T-helper 9 cell (primary cell): ENCODE data around the gene GUCA2A.
"Not testable (repeated sequence)": the region's sequence is repeated elsewhere in the genome, so short reads cannot be mapped to it uniquely, and the experiment has no call there.

ENCODE experiments used
- DNase-seq: peaks from one replicate; pipeline ENCODE4 v3.0.0-alpha.2; 2020
- total RNA-seq, 2 donors: gene quantifications; one replicate each; lab custom pipeline; 2026; lab: John Stamatoyannopoulos, UW

The GUCA2A gene, protein sequence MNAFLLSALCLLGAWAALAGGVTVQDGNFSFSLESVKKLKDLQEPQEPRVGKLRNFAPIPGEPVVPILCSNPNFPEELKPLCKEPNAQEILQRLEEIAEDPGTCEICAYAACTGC
- total RNA-seq: 0 reads per million in 2 donors

DNA sequence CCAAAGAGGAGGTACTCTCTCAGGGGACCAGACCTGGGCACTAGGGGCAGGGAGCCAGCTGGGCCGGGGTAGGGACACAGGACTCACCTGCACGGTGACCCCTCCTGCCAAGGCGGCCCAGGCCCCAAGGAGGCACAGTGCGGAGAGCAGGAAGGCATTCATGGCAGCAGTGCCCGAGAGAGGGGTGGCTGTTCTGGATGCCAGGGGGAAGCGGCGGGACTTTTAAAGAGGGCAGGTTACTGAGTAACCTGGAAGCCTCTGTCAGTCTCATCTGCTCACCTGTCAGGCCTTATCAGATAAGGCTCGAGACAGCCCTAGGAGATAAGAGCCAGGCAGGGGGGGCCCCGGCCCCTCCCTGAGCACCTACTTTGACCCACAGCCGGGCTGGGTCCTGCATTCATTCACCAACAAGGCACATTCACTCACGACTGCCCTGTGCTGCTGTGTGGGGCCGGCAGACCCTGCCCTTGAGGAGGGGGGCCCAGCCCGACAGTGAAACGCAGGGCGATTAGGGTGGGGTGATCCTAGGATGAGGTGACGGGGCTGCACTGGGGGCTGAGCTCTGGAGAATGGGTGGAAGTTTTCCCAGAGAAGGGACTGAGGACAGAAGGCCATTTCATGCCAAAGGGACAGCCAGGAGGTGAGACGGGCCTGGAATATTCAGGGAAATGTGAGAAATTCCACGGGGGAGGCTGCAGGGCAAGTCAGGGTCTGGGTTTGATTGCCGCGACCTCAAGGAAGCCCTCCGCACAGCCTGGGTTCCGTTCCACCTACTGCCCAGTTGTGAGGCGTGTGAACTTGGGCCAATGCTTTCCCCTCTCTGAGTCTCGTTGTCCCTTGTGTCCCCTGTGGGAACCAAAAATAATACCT is at the start of gene GUCA2A:
TSS of gene GUCA2A (minus strand) at position 195 of the 870 bp plus-strand sequence. CDS start at position 162, 33 bp downstream.
- DNase-seq: no peak

DNA sequence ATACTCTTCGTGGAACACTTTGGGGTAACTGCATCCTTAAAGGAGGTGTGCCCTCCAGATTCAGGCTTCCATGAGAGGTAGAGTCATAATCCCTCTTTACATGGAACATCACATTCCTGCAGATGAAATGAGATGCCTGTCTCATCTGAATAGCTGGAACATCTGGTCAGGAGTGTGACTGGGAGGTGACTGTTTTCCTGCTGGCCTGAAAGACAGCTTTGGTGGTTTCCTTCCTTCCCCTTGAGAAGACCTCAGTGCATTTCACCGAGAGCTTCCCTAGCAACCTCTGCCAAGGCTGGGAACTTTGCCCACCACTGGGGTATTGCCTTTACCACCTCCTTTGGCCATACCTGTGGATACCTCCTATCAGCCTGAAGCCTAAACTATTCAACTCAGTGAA is 46.7 kb upstream of the GUCA2A start:
- DNase-seq: no peak

DNA sequence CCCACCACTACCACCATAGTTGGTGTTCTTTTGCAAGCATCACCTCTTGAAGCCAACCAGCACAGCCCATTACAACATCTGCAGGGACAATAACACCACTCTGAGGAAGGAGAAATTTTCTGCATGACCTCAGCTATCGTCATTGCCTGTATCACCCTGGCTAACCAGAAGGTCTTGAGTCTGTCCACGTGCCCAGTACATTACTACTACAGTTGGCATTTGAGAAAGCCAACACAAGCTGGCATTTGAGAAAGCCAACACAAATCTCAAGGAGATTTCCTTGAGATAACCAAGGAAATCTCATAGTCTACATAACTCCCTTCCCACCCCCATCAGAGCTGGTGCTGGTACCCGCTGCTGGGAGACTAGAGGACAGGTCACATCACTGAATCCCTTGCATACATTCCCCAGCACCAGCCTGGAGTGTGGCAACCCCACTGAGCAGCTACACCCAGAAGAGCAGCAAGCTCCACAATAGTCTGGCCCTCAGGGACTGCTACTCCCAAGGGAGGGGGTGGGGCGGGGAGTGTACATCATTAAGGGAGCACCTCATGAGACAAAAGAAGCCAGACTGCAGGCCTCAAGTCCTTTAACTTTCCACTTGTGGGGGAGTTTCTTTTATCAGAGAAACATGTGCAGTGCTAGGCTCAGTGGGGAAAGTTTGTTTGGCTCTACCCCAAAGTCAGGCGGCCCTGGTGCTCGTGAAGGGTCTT is 46.0 kb upstream of the GUCA2A start:
- DNase-seq: no peak

DNA sequence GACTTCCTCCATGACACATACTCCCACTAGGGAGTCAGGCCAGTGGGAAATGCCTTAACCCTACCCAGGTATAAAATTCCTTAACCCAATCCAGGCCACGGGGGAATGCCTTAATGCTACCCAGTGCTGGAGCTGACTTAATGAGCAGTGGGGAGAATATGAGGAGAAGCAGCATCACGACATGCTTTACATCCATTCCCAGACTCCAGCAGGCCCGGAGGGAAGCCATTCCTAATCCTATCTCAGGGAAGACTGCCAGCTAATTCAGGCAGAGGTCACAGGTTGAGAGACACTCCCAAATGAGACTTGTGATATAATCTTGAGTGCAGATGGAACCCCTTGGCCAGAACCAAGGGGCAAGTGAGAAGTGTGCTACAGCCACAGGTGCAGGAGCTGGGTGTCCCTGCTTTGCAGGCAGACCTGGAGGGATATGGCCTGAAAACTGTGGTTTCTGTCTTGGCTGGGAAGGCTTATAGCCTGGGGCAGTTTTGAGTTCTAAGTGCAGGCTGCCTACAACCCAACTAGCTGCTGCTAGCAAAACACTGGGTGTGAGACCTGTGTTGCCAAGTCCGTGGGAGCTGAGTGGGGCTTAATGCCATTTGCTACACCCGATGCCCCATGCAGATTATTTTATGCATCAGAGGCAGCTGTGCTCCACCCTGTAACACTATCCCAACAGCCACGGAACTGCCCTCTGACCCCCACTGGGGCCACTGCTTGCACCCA is 45.1 kb upstream of the GUCA2A start:
- DNase-seq: no peak

DNA sequence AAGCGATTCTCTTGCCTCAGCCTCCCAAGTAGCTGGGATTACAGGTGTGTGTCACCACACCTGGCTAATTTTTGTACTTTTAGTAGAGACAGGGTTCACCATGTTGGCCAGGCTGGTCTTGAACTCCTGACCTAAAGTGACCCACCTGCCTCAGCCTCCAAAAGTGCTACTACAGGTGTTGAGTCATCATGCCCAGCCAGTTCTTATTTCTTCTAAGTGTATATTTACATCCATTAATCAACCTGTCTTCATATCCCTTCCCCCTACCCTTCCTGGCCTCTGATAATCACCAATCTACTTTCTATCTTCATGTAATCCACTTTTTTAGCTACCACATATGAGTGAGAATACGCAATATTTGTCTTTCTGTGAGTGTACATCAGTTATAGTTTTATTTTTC is 42.4 kb upstream of the GUCA2A start:
- DNase-seq: not testable (repeated sequence)

DNA sequence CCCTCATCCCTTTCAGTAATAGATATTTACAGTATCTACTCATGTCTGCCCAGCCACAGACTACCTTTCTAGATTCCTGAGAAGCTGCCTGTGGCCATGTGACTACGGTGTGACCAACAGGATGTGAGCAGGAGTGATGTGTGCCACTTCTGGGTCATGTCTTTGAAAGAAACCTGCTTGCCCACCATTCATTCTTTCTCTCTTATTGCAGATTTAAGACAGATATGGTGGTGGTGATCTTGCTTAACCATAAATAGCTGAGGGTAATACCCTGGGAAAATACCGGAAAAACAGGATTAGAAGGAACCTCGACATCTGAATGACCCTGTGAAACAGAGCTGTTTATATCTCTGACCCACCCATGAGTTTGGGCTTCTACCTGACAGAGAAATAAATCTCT is 41.6 kb upstream of the GUCA2A start:
- DNase-seq: no peak

DNA sequence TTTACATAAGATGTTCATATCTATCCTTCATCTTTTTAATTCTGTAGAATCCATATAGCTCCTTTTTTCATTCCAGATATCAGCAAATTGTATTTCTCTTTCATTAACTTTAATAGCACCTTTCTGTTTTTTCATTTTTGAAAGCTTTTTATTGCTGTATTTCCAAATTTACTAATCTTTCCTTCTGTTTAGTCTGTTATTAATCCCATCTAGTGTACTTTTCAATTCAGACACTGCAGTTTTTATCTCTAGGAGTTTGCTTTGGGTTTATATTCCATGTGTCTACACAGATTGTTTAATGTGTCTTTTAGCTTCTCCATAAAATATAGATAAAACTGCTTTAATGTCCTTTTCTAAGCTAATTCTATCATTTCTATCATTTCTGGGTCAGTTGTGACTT is 37.4 kb upstream of the GUCA2A start:
- DNase-seq: no peak

DNA sequence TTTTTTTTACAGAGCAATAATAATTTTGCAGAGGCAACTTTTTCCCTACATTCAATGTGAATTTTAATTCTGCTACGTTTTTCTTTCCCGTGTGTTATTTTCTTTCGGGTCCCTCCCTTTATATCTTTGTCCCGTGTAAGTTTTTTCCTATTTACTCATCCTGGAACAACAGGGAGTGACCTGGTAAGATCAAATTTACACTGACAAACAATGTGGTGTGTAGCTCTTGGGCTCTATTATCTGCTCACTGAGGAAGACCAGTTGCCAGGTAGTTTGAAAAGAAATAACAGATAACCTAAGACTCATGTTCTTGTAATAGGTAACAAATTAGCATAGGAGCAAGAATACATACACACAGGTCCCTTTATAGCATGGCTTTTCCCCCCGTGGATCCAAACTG is 33.7 kb upstream of the GUCA2A start:
- no peak for DNase-seq

DNA sequence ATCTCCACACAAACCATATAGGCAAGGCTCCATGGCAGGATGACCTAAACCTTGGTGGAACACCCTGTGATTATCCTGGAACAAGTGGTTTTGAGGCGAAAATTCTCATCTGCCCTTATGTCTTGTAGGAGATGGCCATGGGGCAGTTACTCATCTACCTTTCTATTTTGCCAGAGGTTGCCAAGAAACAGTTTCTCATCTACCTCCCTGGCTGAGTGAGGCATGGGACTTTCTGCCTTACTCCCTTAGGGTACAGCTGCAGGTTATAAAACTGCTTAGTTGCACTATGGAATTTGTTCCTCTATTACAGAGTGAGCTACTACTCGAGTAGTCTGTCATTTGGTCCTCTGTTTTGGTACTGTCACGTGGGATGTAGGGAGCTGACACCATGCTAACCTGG is 31.3 kb upstream of the GUCA2A start:
- no peak for DNase-seq

DNA sequence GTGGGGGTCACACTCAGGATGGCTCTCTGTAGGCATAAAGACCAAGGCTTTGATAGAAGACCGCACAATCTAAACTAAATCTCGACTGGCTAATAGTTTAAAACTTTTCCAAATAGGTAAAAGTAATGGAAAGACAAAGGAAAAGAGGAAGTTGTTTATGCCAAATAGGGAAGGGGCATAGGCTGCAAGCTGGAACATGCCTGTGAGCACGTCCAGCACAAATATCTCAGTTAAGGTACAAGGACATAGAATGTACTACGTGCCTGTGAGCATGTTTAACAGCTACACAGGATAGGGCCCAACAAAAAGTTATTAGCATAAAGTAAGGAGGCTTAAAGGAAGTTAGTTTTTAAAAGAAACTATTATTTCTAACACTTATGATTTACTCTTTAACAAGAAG is 27.6 kb upstream of the GUCA2A start:
- no peak for DNase-seq

DNA sequence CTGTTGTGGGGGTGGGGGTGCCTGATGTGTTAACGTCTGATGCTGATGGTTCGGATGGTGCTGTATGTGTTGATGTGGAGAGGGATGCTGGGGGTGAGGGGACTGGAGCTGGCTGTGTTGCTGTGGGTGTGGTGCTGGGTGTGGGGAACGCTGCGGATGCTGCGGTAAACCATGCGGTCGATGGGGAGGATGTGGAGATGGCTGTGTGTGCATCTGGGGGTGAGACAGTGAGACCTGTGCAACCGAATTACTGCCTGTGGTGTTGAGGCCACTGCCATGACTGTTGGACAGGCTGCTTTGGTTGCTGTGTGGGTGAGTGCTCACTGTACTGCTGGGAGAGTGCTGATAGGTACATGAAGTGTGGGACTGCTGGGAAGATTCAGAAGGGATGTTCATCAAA is 26.8 kb upstream of the GUCA2A start:
- DNase-seq: no peak

DNA sequence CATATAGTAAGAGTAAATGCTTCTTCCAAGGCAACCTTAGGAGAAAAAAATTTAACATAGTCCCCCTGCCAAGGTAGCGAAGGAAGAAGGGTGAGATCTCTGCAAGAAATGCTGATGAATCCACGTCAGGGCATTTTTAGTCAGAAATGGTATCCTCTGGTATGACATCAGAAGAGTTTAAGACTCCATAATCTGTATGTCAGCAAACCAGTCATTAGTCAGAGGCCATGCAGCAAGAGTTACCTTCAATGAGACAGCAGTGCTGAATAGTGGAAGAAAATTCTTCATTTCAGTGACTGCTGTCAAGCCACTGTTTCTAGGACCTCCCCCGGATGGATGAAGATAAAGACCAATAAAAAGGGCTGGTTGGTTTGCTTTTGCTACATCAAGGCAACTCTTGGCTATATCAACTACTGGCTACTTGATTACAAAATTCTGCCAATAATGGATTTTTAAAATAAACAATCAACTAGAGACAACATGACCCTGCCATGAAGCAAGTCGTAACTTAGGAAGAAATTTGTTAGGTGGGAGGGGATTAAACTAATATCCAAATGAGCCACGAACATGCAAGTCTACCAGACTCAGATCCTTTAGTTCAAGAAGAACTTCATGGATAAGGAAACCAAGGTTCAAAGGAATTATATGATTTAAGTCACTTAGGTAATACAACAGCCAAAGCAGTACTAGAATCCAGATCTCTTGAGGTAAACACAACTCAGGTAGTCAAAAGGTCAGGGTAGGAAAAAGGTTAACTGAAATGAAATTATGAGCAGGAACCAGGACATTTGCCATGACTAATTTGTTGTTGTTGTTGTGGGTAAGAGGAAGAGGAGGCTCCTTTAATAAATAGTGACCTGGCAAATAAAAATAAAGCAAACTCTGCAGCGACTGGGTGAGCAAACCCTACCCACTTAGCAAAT is 25.6 kb upstream of the GUCA2A start:
- no peak for DNase-seq

DNA sequence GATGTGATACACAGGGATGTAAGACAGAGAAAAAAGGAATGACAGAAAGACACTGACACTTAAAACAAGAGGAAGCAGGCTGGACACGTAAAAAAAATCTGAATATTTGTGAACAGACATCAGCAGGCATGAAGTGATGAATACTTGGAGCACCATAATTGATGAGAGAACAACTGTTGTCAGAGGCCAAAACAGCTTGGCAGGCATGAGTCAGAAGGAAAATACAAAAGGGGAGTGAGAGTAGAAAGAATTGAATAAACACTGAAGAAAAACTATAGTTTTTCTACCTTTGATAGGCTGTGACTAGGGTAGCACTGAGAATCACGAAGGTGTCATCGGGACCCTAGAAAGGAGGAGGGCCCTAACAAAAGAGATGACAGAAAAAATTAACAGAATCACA is 21.6 kb upstream of the GUCA2A start:
- no peak for DNase-seq

DNA sequence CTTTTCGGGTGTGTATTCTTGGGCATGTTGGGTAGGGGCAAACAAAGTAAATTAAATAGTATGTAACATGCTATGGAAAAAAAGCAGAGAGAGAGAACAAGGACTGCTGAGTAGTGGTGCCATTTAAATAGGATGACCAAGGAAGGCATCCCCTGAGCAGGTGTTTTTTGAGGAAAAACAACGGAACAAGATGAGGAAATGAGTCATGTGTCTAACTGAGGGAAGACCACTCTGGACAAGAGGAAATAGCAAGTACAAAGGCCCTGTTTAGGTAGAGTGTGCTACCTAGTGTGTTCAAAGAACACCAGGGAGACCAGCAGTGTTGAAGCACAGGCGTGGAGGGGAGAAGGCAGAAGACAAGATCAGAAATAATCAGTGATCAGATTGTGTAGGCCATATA is 20.1 kb upstream of the GUCA2A start:
- DNase-seq: no peak

DNA sequence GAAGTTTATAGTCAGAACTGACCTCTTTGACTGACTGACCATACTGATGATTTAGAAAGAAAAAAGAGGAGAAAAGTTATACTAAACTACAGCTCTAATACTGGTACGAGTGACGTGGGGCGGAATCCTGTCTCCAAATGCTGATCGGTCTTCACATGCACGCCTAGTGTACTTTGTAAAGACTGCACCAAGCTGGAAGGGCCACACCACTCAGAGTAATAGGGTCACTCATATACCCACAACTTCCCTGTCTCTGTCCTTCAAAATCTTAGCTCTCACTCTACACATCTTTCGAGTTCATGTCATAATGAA is 19.4 kb upstream of the GUCA2A start:
- no peak for DNase-seq

DNA sequence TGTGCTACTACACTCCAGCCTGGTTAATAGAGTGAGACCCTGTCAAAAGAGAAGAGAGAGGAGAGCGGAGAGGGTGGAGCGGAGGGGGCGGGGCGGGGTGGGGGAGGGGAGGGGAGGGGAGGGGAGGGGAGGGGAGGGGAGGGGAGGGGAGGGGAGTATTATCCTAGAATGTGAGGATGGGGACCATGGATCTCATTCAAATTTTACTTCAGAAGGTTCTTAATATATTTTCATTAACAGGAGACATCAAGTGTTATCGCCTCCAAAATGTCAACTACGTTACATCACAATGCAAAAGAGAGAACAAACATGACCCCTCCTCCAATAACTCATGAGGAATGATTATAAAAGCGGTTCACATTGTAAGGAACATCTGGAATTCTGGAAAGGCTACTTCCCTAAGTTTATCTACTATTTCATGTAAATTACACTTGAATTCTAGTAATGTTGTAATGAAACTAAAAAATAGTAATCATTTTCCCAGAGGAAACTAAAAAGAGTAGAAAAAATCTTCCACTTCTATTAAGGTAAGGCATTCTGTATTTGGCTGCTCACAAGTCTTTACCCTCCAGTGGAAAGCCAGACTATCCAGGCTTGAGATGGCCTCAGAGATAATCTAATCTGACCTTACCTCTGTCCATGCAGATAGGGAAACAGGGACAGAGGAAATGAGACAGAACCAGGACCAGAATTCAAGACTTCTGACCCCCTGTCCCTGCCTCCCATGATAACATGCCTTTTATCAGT is 18.8 kb upstream of the GUCA2A start:
- no peak for DNase-seq

DNA sequence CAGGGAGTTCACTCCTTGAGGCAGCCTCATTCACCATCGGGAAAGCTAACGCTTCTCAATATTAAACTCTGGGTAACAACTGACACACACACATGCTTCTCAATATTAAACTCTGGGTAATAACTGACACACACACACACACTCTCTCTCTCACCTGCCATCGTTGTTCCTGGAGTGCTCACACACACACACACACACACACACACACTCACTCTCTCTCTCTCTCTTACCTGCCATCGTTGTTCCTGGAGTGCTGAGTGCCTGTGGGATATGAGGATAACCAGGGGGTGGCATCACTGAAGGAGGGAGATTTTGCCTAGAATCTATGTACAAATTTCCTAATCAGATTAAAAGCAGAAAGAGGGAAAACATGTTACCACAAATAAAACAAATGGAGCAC is 17.1 kb upstream of the GUCA2A start:
- no peak for DNase-seq

DNA sequence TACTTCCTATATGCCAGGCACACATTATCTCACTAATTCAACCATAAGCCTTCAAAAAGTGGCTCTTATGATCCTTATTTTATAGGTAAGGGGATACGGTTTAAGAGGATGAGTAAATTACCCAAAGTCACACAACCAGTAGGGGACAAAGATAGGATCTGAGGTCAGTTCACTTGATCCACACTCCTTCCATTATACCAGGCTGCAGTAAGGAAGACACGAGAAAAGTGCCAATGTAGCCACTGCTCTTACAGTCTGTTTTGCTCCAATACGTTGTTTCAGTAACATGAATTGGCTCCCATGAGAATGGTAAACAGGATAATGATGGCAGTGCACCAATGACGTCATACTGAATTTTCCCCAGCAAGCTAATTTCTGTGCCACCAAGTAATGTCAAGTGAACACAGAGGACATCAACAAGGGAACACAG is 15.4 kb upstream of the GUCA2A start:
- DNase-seq: no peak

DNA sequence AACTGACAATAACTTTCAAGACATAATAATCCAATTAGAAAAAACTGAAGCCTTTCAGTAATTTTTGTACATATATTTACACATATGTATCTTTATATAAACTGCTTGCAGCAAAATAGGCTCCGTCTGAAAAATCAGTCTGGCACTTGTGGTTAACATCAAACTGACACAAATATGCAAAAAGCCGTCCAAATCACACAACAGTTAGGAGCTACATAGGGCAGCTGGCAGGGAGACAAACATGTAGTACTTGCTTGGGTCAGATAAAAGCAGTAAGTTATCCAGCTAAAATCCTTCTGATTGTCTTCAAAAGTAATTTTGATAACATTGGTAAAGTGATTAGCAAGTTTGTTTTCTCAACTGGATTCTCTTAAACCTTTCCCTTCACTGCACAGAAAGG is 14.7 kb upstream of the GUCA2A start:
- no peak for DNase-seq

DNA sequence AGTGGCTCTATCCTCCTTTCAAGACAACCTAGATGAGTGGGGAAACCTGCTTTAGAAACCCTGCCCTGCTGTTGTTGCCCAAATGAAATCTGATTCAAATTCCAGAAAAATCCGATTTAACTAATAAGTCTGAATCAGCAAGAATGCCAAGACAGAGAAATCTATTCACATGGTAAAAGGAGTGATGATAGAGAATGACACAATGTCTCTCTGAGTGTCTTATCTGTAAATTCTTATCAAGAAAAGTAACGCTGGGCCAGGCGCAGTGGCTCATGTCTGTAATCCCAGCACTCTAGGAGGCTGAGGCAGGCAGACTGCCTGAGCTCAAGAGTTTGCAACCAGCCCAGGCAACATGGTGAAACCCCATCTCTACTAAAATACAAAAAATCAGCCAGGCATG is 13.7 kb upstream of the GUCA2A start:
- DNase-seq: no peak

DNA sequence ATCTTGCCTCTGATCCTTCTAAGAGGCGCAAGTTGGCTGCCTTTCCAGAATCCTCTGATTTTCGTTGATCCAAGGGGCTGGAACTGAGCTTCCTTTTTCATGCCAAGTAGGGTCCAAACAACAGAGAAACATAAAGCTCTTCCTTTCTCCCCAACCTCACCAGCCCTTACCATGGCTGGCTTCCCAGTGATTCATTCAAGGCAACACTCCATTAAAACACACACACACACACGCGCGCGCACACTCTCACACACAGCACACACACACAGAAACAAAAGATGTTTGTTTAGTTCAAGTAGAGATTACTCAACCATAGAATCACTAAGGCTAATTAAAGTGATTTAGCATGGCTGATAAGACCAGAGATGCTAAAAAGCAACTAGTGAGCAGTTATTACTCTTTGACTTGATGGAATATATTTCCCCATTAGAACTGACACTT is 13.0 kb upstream of the GUCA2A start:
- no peak for DNase-seq
